ENCODE measurements around the gene PSME1.

Gene PSME1

GRCh38 chr14:24133735-24134134 lies 2.3 kb upstream of the PSME1 start:
- Histone ChIP-seq H3K9ac (ENCODE audit: low read depth, low read length) (no peak overlapping the region), H3K27me3 (ENCODE audit: insufficient read depth, low read length) (no peaks in the 10 kb centered on the region), H3K27ac (ENCODE audit: low read length) (no peak overlapping the region), H3K4me1 (ENCODE audit: insufficient read depth, low read length) (peaks cover 15% of the 10 kb centered on the region), H3K36me3 (ENCODE audit: insufficient read depth, low read depth, low read length) (peaks cover 13% of the 10 kb centered on the region), H3K4me3 (ENCODE audit: low read length) (no peak overlapping the region), H3K9me3 (ENCODE audit: insufficient read depth, low read depth, low read length) (no peaks in the 10 kb centered on the region)

GRCh38 chr14:24135584-24135833 lies 485 bp upstream of the PSME1 start:
- H3K4me3 ChIP-seq (ENCODE audit: low read length): peak overlapping the region; percentile 78
- no peaks in the 10 kb centered on the region for H3K9me3 ChIP-seq (ENCODE audit: insufficient read depth, low read depth, low read length)
- H3K9ac ChIP-seq (ENCODE audit: low read depth, low read length): peak overlapping the region; percentile 67; the same call in 1 of the 2 replicates
- no peak overlapping the region for H3K27ac ChIP-seq (ENCODE audit: low read length)
- peaks cover 15% of the 10 kb centered on the region for H3K4me1 ChIP-seq (ENCODE audit: insufficient read depth, low read length)
- H3K27me3 ChIP-seq (ENCODE audit: insufficient read depth, low read length): no peaks in the 10 kb centered on the region
- H3K36me3 ChIP-seq (ENCODE audit: insufficient read depth, low read depth, low read length): peaks cover 25% of the 10 kb centered on the region

- peak overlapping the region; percentile 78 for H3K4me3 ChIP-seq (ENCODE audit: low read length)
- peak overlapping the region; percentile 64; the same call in 1 of the 2 replicates for H3K9ac ChIP-seq (ENCODE audit: low read depth, low read length)
- no peaks in the 10 kb centered on the region for H3K27me3 ChIP-seq (ENCODE audit: insufficient read depth, low read length)
- H3K4me1 ChIP-seq (ENCODE audit: insufficient read depth, low read length): peaks cover 15% of the 10 kb centered on the region
- H3K9me3 ChIP-seq (ENCODE audit: insufficient read depth, low read depth, low read length): no peaks in the 10 kb centered on the region
- H3K27ac ChIP-seq (ENCODE audit: low read length): no peak overlapping the region
- H3K36me3 ChIP-seq (ENCODE audit: insufficient read depth, low read depth, low read length): peaks cover 25% of the 10 kb centered on the region
Observed at GRCh38 chr14:24136684-24137528, 912 bp downstream of the PSME1 start.

- Histone ChIP-seq H3K4me1 (ENCODE audit: insufficient read depth, low read length) (peaks cover 18% of the 10 kb centered on the region), H3K27me3 (ENCODE audit: insufficient read depth, low read length) (no peaks in the 10 kb centered on the region), H3K27ac (ENCODE audit: low read length) (no peak overlapping the region), H3K4me3 (ENCODE audit: low read length) (no peak overlapping the region), H3K9me3 (ENCODE audit: insufficient read depth, low read depth, low read length) (no peaks in the 10 kb centered on the region), H3K36me3 (ENCODE audit: insufficient read depth, low read depth, low read length) (peaks cover 25% of the 10 kb centered on the region), H3K9ac (ENCODE audit: low read depth, low read length) (no peak overlapping the region)
Observed at GRCh38 chr14:24137529-24138395, 1.8 kb downstream of the PSME1 start.

GRCh38 chr14:24138396-24139271 lies 2.6 kb downstream of the PSME1 start:
- Histone ChIP-seq H3K27ac (ENCODE audit: low read length) (no peak overlapping the region), H3K9ac (ENCODE audit: low read depth, low read length) (no peak overlapping the region), H3K36me3 (ENCODE audit: insufficient read depth, low read depth, low read length) (peaks cover 32% of the 10 kb centered on the region), H3K4me3 (ENCODE audit: low read length) (no peak overlapping the region), H3K4me1 (ENCODE audit: insufficient read depth, low read length) (peaks cover 18% of the 10 kb centered on the region), H3K9me3 (ENCODE audit: insufficient read depth, low read depth, low read length) (no peaks in the 10 kb centered on the region), H3K27me3 (ENCODE audit: insufficient read depth, low read length) (no peaks in the 10 kb centered on the region)

GRCh38 chr14:24139272-24139934 lies 3.4 kb downstream of the PSME1 start:
- H3K27ac ChIP-seq (ENCODE audit: low read length): no peak overlapping the region
- H3K4me1 ChIP-seq (ENCODE audit: insufficient read depth, low read length): peaks cover 18% of the 10 kb centered on the region
- peaks cover 39% of the 10 kb centered on the region for H3K36me3 ChIP-seq (ENCODE audit: insufficient read depth, low read depth, low read length)
- no peaks in the 10 kb centered on the region for H3K27me3 ChIP-seq (ENCODE audit: insufficient read depth, low read length)
- H3K4me3 ChIP-seq (ENCODE audit: low read length): peak overlapping the region; percentile 99
- no peak overlapping the region for H3K9ac ChIP-seq (ENCODE audit: low read depth, low read length)
- no peaks in the 10 kb centered on the region for H3K9me3 ChIP-seq (ENCODE audit: insufficient read depth, low read depth, low read length)

GRCh38 chr14:24141097-24141880 lies 5.3 kb downstream of the PSME1 start, which contains the start of gene EMC9:
TSS of gene EMC9 (minus strand) at chr14:24141591. CDS start at chr14:24141304, 287 bp downstream.
- peak within 1 kb of the TSS; percentile 96 for H3K9ac ChIP-seq (ENCODE audit: low read depth, low read length)
- no peaks in the 10 kb centered on the region for H3K27me3 ChIP-seq (ENCODE audit: insufficient read depth, low read length)
- peak within 1 kb of the TSS; percentile 99 for H3K4me3 ChIP-seq (ENCODE audit: low read length)
- no peaks in the 10 kb centered on the region for H3K9me3 ChIP-seq (ENCODE audit: insufficient read depth, low read depth, low read length)
- H3K27ac ChIP-seq (ENCODE audit: low read length): peak within 1 kb of the TSS; percentile 70
- H3K4me1 ChIP-seq (ENCODE audit: insufficient read depth, low read length): peaks cover 18% of the 10 kb centered on the region
- H3K36me3 ChIP-seq (ENCODE audit: insufficient read depth, low read depth, low read length): peaks cover 46% of the 10 kb centered on the region

- H3K4me1 ChIP-seq (ENCODE audit: insufficient read depth, low read length): peaks cover 14% of the 10 kb centered on the region
- no peak overlapping the region for H3K27ac ChIP-seq (ENCODE audit: low read length)
- H3K36me3 ChIP-seq (ENCODE audit: insufficient read depth, low read depth, low read length): peaks cover 36% of the 10 kb centered on the region
- no peak overlapping the region for H3K9ac ChIP-seq (ENCODE audit: low read depth, low read length)
- no peak overlapping the region for H3K4me3 ChIP-seq (ENCODE audit: low read length)
- H3K27me3 ChIP-seq (ENCODE audit: insufficient read depth, low read length): no peaks in the 10 kb centered on the region
- H3K9me3 ChIP-seq (ENCODE audit: insufficient read depth, low read depth, low read length): no peaks in the 10 kb centered on the region
Observed at GRCh38 chr14:24143511-24143910, 7.5 kb downstream of the PSME1 start.

- H3K27me3 ChIP-seq (ENCODE audit: insufficient read depth, low read length): no peaks in the 10 kb centered on the region
- H3K36me3 ChIP-seq (ENCODE audit: insufficient read depth, low read depth, low read length): peaks cover 33% of the 10 kb centered on the region
- H3K4me3 ChIP-seq (ENCODE audit: low read length): no peak overlapping the region
Observed at GRCh38 chr14:24144451-24144850, 8.5 kb downstream of the PSME1 start.

GRCh38 chr14:24145219-24145618 lies 9.2 kb downstream of the PSME1 start:
- Histone ChIP-seq H3K9me3 (ENCODE audit: insufficient read depth, low read depth, low read length) (no peaks in the 10 kb centered on the region), H3K36me3 (ENCODE audit: insufficient read depth, low read depth, low read length) (peaks cover 36% of the 10 kb centered on the region), H3K9ac (ENCODE audit: low read depth, low read length) (peak overlapping the region; percentile 94; the same call in 1 of the 2 replicates), H3K4me3 (ENCODE audit: low read length) (peak overlapping the region; percentile 97; the same call in 1 of the 2 replicates), H3K27ac (ENCODE audit: low read length) (no peak overlapping the region), H3K4me1 (ENCODE audit: insufficient read depth, low read length) (peaks cover 16% of the 10 kb centered on the region), H3K27me3 (ENCODE audit: insufficient read depth, low read length) (no peaks in the 10 kb centered on the region)

More at GRCh38 chr14:24144451-24144850, 8.5 kb downstream of the PSME1 start:
- Histone ChIP-seq H3K9me3 (ENCODE audit: insufficient read depth, low read depth, low read length) (no peaks in the 10 kb centered on the region), H3K9ac (ENCODE audit: low read depth, low read length) (no peak overlapping the region), H3K4me1 (ENCODE audit: insufficient read depth, low read length) (peaks cover 16% of the 10 kb centered on the region), H3K27ac (ENCODE audit: low read length) (no peak overlapping the region)

All from iPS-20b (cell line).